ENCODE results near the gene CDH2.

GRCh38 chr18:28176948-28177827 is at the start of gene CDH2:
- TF ChIP-seq PPARA (CRISPR knock-in tag; IDR thresholded peaks at IDR 0.05; ENCODE audit: borderline replicate concordance) (no peak), ZFP3 (CRISPR knock-in tag; IDR thresholded peaks at IDR 0.05) (no peak), PATZ1 (CRISPR knock-in tag; IDR thresholded peaks at IDR 0.05; ENCODE audit: borderline replicate concordance) (no peak), TCF4 (CRISPR knock-in tag; IDR thresholded peaks at IDR 0.05; ENCODE audit: borderline replicate concordance) (no peak; the same call in 1 of the 2 replicates), CREB5 (CRISPR knock-in tag; IDR thresholded peaks at IDR 0.05; ENCODE audit: low read depth) (no peak), TSHZ2 (CRISPR knock-in tag; IDR thresholded peaks at IDR 0.05) (no peak), ZNF565 (CRISPR knock-in tag; conservative IDR thresholded peaks at IDR 0.05; ENCODE audit: low read depth) (no peak), ZFP30 (CRISPR knock-in tag; IDR thresholded peaks at IDR 0.05) (no peak), ZC3H10 (CRISPR knock-in tag; IDR thresholded peaks at IDR 0.05) (no peak), RARB (CRISPR knock-in tag; IDR thresholded peaks at IDR 0.05) (no peak), ARNTL (CRISPR knock-in tag; IDR thresholded peaks at IDR 0.05; ENCODE audit: borderline replicate concordance, low read depth) (no peak)
